Measurements from ENCODE around the gene AHR.
"Not testable (repeated sequence)": the region's sequence is repeated elsewhere in the genome, so short reads cannot be mapped to it uniquely, and the experiment has no call there.

The AHR gene

DNA sequence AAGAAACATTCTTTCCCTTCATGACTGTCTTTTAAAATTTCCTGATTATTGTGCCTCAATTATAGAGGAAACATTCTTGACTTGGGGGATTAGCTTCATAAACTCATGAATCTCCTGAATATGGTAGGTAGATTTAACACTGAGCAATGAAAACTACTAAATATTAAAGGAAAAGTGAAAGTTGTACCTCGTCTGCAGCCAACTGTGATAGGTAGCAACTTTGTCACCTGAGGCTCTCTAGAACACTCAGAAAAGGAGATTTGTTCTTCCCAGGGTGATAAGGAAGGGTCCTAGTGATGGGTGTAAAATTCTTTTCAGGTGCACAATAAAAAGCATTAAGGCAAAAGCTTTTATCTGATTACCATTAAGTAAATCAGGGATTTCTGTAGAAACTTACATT, 78.1 kb downstream of the AHR start:
- DNase-seq (ENCODE audit: low read depth in 2 of 2) = no peak

DNA sequence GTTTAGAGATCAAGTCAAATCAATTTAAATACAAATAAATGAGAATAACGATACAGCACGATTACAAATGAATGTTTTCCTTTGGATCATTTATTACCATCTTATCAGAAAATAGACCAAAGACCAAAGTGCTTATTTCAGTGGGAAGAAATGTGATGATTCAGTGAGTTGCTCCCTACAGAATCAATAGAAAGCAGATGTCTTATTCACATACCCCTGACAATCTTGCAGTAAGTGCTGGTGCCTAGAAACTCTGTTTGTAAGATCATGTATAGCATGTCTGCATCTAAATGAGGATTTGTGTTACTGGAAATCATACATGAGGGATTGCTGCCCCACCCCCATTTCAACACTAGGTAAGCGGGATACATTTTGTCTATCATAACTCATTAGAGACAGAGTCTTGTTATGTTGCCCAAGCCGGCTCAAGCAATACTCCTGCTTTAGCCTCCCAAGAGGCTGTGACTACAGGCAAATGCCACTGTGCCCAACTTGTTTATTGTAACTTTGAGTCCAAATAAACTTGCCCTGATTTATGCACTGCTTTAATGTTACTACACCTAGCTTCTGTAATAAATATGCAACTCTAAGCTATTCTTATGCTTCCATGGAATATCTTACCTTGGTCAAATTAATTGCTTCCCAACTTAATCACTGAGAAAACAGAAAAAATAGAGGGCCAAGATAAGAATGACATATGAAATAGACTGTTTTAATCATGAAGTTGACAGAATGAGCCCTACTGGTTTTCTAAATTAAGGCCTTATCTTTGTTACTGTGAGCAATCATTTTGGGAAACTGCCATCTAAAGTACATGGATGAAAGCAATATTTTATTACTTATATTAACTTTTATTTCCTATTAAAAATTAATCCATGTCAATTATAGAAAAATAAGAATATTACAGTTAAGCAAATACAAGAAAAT, 82.5 kb downstream of the AHR start:
- no peak for DNase-seq (ENCODE audit: low read depth in 2 of 2)

DNA sequence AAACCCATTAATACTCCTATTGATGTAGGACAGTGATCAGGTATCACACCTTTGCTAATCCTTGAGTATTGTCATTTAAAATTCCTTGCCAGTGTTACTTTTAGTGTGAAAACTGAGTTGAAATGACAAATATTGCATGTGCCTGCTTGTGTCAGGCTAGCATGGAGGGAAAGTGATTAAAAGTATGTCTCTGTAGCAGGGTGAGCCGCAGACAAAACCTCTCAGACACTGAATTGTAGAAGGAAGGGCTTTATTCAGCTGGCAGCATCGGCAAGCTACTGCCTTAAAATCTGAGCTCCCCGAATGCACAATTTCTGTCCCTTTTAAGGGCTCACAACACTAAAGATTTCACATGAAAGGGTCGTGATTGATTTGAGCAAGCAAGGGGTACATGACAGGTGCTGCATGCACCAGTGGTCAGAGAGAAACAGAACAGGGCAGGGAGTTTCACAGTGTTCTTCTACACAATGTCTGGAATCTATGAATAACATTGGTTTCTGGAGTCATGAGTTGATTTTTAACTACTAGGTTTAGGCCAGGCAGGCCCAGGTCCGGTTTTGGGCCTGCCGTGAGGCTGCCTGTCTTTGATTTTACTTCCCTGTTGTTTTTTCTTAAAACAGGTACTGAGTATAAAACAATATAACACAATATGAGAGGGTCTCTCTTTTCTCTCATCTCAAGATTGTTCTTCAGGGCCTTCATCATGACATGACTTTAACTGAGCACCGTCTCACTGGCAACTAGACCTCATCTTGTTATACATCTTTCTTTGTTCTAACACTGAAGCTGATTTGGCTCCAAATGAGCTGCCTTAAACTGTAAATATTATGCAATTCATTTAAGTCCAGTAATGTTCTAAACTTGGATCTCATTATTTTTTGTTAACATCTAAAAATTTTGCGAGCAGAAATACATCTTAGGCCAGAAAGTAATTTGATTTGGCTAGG, 84.2 kb downstream of the AHR start:
- DNase-seq (ENCODE audit: low read depth in 2 of 2) = not testable (repeated sequence)

DNA sequence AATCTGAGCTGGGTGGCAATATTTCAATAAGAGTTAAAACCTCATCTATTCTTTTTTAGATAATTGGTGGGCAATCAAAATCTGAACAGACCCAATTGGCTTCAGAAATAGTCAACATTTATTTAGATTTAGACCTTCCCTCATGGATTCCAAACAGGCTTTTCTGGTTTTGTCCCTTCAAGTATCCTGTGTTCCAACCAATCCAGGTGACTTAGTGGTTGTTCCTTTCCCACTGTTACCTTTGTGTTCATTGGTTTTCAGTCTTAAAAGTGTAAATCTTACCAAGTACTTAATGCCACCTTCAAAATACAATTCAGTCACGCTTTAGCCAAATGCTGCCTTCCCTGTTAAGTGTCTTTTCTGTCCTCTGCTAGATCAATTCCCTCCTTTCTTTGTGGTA, 85.9 kb downstream of the AHR start:
- no peak for DNase-seq (ENCODE audit: low read depth in 2 of 2)

DNA sequence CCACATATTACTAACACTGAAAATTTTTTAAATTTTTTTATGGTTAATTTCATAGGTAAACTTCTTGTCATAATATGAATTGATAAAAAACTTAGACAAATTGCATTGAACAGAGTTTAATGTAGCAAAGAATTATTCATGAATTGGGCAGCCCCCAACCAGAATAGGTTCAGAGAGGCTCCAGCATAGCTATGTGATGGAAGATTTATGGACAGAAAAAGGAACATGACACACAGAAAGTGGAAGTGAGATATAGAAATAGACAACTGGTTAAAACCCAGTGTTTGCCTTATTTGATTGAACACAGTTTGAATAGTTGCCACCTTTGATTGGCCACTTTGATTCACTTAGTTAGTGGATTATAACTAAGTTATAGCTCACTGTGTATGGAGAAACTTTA, 87.2 kb downstream of the AHR start:
- DNase-seq (ENCODE audit: low read depth in 2 of 2) = no peak

DNA sequence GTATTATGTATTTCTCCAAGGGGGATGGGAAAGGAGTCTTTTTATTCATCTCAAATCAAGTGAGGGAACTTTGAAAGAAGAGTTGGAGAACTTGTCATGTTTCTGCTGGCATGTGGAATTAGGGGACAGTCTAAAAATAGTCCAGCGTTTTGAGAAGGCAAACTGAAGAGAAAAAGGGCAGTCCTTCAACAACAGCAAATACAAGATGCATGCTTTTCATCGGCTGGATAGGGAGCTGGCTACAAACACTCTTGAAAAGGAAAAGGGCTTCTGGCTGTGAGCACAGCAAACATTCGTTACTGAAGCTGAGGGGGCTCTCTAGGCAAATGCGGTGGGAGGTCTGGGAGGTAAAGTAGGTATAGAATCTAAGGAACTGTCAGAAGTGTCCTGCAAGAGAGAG, 91.9 kb downstream of the AHR start:
- no peak for DNase-seq (ENCODE audit: low read depth in 2 of 2)

DNA sequence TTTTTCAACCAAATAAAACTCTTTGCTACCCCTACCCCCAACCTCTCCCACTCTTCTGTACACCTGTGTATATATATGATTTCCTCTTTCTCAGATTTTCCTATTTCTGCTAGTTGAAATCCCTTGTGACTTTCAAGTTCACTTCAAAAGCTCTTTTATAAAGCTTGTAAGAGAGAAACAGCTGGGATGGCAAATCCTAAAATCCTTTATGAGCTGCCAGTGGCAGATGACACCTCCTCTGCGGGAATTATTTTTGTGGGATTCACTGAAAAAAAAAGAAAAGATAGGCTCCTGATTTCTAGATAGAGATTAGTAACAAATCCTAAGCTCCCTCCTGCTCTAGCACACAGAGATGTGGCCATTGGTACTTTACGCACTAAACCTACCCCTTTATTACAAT, 92.9 kb downstream of the AHR start:
- no peak for DNase-seq (ENCODE audit: low read depth in 2 of 2)

DNA sequence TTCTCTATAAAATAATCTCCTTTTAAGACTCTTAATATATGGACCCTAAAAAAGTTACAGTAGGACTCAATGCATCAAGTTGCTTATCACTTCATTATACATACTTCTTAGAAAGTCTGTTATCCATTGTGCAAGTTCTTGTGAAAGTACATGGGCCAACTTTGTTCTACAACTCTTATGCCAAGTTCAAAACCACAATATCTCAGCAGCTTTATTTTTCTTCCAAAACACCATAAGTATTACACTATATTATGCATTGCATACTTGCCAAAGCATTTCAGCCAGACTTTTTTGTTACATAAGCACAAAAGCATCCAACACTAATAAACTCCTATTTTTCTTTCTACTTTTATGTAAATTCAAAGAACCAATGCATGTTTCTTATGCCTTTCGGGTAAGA, 94.4 kb downstream of the AHR start:
- no peak for DNase-seq (ENCODE audit: low read depth in 2 of 2)

DNA sequence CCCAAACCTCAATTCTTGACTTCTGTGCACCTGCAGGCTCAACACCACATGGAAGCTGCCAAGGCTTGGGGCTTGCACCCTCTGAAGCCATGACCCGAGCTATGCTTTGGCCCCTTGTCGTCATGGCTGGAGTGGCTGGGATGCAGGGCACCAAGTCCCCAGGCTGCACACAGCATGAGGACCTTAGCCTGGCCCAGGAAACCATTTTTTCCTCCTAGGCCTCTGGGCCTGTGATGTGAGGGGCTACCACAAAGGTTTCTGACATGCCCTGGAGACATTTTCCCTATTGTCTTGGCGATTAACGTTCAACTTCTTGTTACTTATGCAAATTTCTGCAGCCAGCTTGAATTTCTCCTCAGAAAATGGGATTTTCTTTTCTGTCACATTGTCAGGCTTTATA, 96.1 kb downstream of the AHR start:
- DNase-seq (ENCODE audit: low read depth in 2 of 2) = not testable (repeated sequence)

All from stimulated activated CD4-positive, alpha-beta T cell treated with anti-CD3 and anti-CD28 coated beads, Interleukin-4, amount 100 ng/mL, for 48 hours (primary cell).